GM12875 (cell line): ENCODE data around the gene UEVLD.

Experiments used
- H3K4me3 ChIP-seq: one replicate; pipeline ENCODE4 v1.5.1; 2011; ENCODE audit warnings: low read depth, low read length, control low read depth
- TF ChIP-seq, protein P1 (sequence below): IDR thresholded peaks from 2 replicates; pipeline ENCODE4 v1.5.1; 2011; ENCODE audit warnings: low read depth, mild to moderate bottlenecking, control low read depth, inconsistent platforms, low read length, moderate library complexity, borderline replicate concordance; ENCODE audit not compliant: insufficient read depth

The UEVLD gene

GRCh38 chr11:18580113-18580766 is 8.3 kb downstream of the UEVLD start:
- H3K4me3 ChIP-seq, result no peak overlapping the region
- TF ChIP-seq, protein P1, sequence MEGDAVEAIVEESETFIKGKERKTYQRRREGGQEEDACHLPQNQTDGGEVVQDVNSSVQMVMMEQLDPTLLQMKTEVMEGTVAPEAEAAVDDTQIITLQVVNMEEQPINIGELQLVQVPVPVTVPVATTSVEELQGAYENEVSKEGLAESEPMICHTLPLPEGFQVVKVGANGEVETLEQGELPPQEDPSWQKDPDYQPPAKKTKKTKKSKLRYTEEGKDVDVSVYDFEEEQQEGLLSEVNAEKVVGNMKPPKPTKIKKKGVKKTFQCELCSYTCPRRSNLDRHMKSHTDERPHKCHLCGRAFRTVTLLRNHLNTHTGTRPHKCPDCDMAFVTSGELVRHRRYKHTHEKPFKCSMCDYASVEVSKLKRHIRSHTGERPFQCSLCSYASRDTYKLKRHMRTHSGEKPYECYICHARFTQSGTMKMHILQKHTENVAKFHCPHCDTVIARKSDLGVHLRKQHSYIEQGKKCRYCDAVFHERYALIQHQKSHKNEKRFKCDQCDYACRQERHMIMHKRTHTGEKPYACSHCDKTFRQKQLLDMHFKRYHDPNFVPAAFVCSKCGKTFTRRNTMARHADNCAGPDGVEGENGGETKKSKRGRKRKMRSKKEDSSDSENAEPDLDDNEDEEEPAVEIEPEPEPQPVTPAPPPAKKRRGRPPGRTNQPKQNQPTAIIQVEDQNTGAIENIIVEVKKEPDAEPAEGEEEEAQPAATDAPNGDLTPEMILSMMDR, result no peak

GRCh38 chr11:18578975-18579598 is 9.4 kb downstream of the UEVLD start:
- TF ChIP-seq, protein P1, result no peak
- H3K4me3 ChIP-seq, result no peak overlapping the region

DNA sequence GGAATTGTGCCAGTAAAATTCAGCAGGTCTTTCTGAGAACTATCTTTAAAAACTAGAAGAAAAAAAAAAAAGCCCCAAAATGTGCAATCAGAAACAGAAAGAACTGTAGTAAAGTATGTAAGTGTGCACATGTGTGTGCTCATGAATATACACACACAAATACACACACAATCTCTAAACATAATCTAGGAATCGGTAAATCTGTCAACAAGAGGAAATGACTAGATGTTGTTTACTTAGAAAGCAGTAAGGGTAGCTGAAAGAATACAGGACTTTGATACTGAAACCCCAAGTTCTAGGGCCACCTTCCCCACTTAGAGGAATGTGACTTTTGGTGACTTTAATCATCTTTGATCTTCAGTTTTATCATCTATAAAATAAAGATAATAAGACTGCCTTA is 13.2 kb downstream of the UEVLD start:
- H3K4me3 ChIP-seq, result no peak overlapping the region
- TF ChIP-seq, protein P1, result no peak

GRCh38 chr11:18567081-18567480 is 21.5 kb downstream of the UEVLD start:
- TF ChIP-seq, protein P1, result no peak
- no peak overlapping the region for H3K4me3 ChIP-seq

GRCh38 chr11:18566406-18566805 is 22.1 kb downstream of the UEVLD start:
- TF ChIP-seq, protein P1, result no peak
- H3K4me3 ChIP-seq, result no peak overlapping the region

DNA sequence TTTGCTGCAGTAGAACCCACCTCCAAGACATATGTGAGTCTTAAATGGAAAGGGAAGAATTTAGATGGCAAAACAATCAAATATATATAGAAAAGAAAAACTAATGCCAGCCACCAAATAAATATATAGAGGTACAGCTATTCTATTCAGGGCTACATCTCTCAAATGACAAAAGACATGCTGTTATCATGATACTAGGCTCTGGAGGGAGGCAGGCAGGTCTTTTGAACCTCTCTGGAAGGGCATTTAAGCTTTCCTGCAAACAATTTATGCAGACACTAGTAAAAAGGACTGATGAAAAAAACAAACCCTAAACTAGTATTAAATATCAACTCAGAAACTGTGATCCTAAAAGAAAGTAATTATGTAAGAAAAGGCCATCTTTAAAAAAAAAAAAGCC is 24.4 kb downstream of the UEVLD start:
- TF ChIP-seq, protein P1, result no peak
- H3K4me3 ChIP-seq, result no peak overlapping the region
